BE2C (cell line): ENCODE measurements around the gene MARCHF3.

Experiments used
- DNase-seq: peaks from one replicate; pipeline ENCODE4 v3.0.0-alpha.2; 2020
- H3K27me3 ChIP-seq: fragments of 250-450 bp; sonication (Bioruptor Pico); 2 replicates; pipeline ENCODE4 v1.5.1; 2020; ENCODE audit warnings: mild to moderate bottlenecking
- H3K36me3 ChIP-seq: fragments of 250-450 bp; sonication (Bioruptor Pico); 2 replicates; pipeline ENCODE4 v1.5.1; 2020; ENCODE audit warnings: mild to moderate bottlenecking
- H3K4me1 ChIP-seq: fragments of 250-450 bp; sonication (Bioruptor Pico); 2 replicates; pipeline ENCODE4 v1.5.1; 2020
- H3K4me3 ChIP-seq: 2 replicates; pipeline ENCODE4 v1.5.1; 2011; ENCODE audit warnings: low read depth, low read length
- H3K9me3 ChIP-seq: fragments of 250-450 bp; sonication (Bioruptor Pico); 2 replicates; pipeline ENCODE4 v1.5.1; 2020
- TF ChIP-seq, protein P1 (sequence below): IDR thresholded peaks from 2 replicates; pipeline ENCODE4 v1.5.1; 2012; ENCODE audit warnings: mild to moderate bottlenecking, low read depth, low read length

Gene MARCHF3

DNA sequence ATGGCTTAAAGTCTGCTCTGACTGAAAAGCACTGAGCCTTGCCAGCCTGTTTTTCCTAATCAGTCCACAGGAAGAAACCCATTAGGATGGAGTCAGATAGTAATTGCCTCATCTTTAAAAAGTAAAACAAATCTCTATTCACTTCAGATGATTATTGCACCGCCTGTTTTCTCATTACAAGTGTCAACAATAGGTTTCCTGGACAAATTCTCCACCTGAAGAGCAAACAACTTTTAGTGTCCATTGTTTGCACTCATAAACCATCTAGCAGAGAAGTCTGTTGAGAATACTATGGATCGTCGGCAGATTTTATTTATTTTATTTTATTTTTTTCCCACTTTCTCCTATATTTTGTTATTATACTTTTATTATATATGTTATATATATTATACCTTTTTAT lies 22.7 kb upstream of the MARCHF3 start:
- TF ChIP-seq, protein P1, sequence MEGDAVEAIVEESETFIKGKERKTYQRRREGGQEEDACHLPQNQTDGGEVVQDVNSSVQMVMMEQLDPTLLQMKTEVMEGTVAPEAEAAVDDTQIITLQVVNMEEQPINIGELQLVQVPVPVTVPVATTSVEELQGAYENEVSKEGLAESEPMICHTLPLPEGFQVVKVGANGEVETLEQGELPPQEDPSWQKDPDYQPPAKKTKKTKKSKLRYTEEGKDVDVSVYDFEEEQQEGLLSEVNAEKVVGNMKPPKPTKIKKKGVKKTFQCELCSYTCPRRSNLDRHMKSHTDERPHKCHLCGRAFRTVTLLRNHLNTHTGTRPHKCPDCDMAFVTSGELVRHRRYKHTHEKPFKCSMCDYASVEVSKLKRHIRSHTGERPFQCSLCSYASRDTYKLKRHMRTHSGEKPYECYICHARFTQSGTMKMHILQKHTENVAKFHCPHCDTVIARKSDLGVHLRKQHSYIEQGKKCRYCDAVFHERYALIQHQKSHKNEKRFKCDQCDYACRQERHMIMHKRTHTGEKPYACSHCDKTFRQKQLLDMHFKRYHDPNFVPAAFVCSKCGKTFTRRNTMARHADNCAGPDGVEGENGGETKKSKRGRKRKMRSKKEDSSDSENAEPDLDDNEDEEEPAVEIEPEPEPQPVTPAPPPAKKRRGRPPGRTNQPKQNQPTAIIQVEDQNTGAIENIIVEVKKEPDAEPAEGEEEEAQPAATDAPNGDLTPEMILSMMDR = no peak
- H3K36me3 ChIP-seq = peaks cover 9% of the 10 kb centered on the region
- no peak for DNase-seq

DNA sequence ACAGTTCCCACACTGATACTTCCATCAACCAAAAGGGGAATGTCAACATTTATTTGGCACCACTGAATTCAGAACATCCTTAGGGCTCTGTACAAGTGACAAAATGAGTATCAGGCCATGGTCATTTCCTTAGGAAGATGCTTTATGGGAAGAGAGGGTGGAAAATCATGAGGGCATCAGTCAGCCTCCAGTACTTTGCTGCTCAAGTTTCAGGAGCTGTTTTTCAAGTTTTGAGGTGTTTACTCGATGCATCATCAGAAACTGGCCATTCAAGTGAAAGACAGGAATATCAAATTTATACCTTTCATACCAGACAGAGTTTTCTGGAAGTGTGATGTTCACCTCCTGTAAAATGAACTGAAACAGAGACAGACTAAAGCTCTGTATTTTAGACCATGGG lies 21.2 kb upstream of the MARCHF3 start:
- Histone ChIP-seq H3K27me3 (no peaks in the 10 kb centered on the region), H3K36me3 (peaks cover 8% of the 10 kb centered on the region; the same call in 1 of the 2 replicates), H3K4me3 (no peak overlapping the region), H3K4me1 (no peaks in the 10 kb centered on the region), H3K9me3 (no peaks in the 10 kb centered on the region)
- DNase-seq = no peak
- TF ChIP-seq, protein P1 = no peak

More for the DNA sequence above, 22.7 kb upstream of the MARCHF3 start:
- Histone ChIP-seq H3K9me3 (no peaks in the 10 kb centered on the region), H3K4me1 (no peaks in the 10 kb centered on the region), H3K27me3 (no peaks in the 10 kb centered on the region), H3K4me3 (no peak overlapping the region)

DNA sequence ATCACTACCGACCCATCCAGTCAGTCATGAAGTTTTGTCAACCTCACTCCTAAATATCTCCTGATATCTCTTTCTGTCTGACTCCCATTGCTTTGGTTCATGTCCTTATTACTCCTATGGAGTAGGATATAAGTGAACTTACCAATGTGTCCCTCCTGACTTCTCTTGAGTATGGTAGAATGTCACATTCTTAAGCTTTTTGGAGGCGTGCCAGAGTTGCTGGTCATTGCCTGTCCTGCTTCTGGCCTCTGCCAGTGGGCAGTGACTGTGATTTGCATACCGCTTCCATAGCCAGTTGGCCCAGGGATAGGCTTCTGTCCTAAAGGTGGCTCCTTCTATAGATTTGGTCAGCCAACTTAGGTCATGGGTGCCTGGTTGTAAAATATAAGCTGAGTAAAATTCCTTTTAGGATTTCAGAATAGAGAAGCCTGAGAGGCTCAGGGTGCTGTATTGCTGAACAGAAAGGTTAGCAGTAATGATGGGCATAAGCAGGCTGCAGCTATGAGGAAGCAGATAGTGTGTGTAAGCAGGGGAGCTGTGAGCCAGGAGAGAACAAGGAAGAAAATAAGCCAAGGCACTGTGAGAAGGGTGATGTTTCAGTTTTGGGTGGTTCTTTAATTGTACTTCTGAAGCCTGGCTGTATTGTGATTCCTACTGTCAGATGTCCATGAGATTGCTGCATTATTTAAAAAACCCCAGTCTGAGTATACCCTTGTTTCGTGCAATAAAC lies 16.1 kb upstream of the MARCHF3 start:
- Histone ChIP-seq H3K36me3 (no peaks in the 10 kb centered on the region), H3K9me3 (no peaks in the 10 kb centered on the region), H3K4me1 (no peaks in the 10 kb centered on the region), H3K27me3 (no peaks in the 10 kb centered on the region), H3K4me3 (no peak overlapping the region)
- TF ChIP-seq, protein P1 = no peak
- no peak for DNase-seq

DNA sequence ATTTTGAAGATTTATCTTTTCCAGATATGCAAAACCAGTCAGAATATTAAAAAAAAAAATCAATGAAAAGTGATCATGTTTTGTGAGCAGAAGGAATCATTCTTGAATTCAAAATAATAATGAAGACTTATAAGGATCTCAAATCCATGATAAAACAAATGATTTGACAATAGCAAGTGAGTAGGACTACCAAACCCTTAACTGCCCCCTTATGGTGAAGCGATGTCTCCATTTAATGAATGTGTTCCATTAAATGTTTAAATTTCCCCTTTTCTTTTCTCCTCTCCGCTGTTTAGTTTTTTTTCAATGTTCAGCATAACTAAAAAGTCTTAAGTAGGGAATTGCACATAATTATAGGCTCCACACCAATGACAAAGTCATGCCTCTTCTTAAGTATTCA lies 12.2 kb upstream of the MARCHF3 start:
- H3K4me3 ChIP-seq = no peak overlapping the region
- H3K27me3 ChIP-seq = no peaks in the 10 kb centered on the region
- TF ChIP-seq, protein P1 = peak; percentile 33
- H3K36me3 ChIP-seq = no peaks in the 10 kb centered on the region
- no peak for DNase-seq
- no peaks in the 10 kb centered on the region for H3K4me1 ChIP-seq
- H3K9me3 ChIP-seq = no peaks in the 10 kb centered on the region

DNA sequence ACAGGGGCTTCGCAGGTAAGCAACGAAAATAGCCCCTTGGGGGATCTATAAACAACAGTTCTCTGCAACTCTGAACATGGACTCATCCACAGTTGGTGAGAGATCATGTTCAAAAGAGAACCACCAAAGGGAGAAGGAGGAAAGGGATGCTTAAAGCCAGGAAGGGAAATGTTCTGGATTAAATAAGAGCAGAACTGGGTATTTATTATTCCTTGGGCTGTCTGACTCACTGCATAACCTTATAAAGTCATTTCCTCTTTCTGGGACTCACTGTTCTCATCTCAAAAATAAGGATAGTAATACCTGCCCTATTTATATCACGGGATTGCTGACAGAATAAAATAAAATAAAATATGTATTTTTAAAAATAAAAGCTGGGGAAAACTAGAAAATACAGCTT lies 11.2 kb upstream of the MARCHF3 start:
- H3K4me3 ChIP-seq = no peak overlapping the region
- H3K27me3 ChIP-seq = no peaks in the 10 kb centered on the region
- H3K9me3 ChIP-seq = no peaks in the 10 kb centered on the region
- no peaks in the 10 kb centered on the region for H3K4me1 ChIP-seq
- H3K36me3 ChIP-seq = no peaks in the 10 kb centered on the region
- DNase-seq = no peak
- TF ChIP-seq, protein P1 = no peak

DNA sequence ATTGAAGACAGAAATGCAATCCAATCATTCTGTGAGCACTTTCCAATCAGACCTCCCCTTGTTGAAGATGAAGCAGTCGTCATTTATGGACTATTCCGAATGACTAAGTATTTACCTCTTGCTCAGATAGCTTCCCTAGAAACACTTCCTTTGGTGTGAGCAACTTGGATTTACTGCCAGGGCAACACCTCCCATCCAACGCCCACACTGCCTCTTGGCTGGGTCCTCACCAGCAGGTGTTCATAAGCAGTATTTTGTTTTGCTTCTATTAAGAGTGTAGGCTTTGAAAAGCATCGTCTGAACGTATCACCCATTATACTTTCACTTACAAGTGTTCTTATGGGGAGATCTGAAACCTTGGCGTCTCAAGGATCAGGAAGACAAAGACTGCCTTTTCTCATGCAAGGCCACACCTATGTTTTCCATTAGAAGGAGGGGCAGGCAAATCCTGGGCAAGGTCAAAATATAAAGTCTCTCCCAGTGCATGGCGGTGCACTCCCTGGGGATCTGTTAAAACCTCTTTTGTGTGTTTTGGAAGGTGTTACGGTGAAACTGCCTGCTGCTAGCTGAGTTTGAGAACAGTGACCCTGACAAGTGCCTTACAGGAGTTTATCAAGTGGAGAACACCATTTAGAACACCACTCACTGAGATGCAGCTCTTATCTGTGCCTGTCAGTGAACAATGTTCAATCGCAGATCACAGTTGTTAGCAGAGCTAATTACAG lies 10.6 kb upstream of the MARCHF3 start:
- TF ChIP-seq, protein P1 = no peak
- no peak for DNase-seq
- no peaks in the 10 kb centered on the region for H3K36me3 ChIP-seq
- H3K4me1 ChIP-seq = no peaks in the 10 kb centered on the region
- no peaks in the 10 kb centered on the region for H3K27me3 ChIP-seq
- no peaks in the 10 kb centered on the region for H3K9me3 ChIP-seq
- no peak overlapping the region for H3K4me3 ChIP-seq
